Measurements from ENCODE around the gene EIF6.
"Not testable (repeated sequence)": the region's sequence is repeated elsewhere in the genome, so short reads cannot be mapped to it uniquely, and the experiment has no call there.

Gene EIF6

DNA sequence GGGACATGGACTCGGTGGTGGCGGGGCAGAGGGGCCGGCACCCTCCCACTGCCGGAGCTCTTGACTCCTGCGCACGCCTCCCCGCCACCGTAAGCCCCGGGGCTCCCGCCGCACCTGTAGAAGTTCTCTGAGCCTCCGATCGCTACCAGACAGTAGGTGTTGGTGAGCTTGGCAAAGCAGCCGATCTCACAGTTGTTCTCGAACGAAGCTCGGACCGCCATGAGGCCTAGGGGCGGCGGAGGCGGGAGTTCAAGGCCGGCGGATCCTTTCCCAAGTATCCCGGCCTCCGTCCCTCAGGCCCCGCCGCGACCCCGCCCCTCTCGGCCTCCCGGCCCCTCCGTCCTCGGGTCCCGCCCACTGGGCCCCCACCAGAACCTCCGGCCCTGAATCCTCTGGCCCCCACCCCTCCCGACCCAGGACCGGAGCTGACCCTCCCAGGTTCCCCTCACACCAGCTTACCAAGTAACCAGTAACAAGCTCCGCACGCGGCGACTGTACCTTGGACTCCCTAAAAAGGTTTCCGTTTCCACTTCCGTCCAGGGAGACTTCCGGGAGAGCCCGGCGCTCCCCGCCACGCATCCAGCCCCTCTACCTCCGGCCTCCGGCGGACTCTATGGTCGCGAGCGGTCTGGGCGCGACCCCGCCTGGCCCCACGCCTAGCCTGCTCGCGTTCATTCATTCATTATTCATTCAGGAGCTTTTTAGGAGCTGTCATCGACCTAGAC lies at the start of gene EIF6:
Gene EIF6 (minus strand): TSS at position 506 of the 725 bp plus-strand sequence. CDS start 285 bp downstream, at position 221.
- DNase-seq (ENCODE audit: low read depth in 2 of 2), result peak; percentile 45 to 57

DNA sequence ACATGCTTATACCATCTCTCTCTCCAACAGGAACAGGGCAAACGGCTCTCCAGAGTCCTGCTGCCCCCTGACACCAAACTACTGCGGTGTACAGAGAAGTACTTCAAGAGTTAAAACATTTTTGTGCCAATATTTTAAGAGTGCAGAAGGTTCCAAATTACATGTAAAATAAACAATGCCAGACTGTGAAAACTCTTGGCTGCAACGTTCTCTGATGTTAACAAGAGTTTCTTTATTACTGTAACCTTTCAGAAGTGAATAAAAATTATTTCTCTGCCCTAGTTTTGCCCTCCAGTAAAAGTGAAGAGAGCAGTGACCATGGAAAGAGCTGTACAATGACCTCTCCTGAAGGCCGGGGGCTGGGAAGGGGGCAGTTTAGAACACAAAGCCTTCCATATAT lies 49.0 kb upstream of the EIF6 start:
- no peak for DNase-seq (ENCODE audit: low read depth in 2 of 2)

DNA sequence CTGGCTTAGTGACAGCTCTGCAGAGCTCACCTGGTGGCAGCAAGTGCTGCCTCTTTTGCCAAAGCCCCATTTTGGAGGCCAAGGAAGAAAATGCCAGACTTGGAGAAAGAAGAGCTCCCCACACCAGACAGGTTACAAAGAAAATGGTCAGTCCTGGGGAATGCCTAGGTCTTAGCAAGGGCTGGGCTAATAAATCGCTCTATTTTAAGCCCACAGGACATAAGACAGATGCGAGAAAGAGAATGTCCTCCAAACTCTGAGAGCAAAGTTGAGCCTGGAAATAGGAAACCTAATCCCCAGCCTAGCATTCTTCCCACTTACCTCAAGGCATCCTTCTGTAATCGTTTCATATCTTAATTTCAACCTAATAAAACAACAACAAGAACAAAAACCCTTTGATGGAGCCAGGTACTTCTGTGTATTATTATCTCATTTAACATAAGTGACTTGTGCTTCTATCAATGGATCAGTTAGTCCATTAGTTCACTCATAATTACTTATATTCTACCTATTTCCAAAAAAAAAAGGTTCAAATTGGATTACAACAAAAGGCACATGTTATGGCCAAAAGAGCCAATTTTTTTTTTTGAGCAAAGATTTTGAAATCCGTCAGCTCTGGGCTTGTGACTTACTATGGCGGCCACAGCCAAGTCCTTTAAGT lies 48.1 kb upstream of the EIF6 start:
- DNase-seq (ENCODE audit: low read depth in 2 of 2), result no peak

- no peak for DNase-seq (ENCODE audit: low read depth in 2 of 2)
These were observed 45.0 kb upstream of the EIF6 start for GRCh38 chr20:35329435-35330139.

DNA sequence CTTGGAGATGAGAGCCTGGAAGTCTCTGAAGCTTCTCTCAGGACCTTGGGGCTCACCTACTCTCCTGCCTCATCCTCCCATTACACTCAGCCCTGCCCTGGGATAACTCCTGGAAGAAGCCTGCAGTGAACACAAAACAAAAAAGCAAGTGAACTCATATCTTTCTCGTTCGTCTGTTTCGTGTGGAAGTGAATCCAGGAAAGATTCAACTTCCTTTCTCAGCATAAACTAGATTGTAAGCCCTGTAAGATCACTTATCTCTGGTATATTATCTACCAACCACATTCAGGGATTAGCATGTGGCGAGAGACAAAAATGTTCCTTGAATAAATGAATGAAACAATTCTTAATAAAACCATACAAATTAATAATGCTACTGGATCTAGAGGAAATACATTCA lies 44.1 kb upstream of the EIF6 start:
- no peak for DNase-seq (ENCODE audit: low read depth in 2 of 2)

GRCh38 chr20:35328095-35328685 lies 43.6 kb upstream of the EIF6 start:
- no peak for DNase-seq (ENCODE audit: low read depth in 2 of 2)

DNA sequence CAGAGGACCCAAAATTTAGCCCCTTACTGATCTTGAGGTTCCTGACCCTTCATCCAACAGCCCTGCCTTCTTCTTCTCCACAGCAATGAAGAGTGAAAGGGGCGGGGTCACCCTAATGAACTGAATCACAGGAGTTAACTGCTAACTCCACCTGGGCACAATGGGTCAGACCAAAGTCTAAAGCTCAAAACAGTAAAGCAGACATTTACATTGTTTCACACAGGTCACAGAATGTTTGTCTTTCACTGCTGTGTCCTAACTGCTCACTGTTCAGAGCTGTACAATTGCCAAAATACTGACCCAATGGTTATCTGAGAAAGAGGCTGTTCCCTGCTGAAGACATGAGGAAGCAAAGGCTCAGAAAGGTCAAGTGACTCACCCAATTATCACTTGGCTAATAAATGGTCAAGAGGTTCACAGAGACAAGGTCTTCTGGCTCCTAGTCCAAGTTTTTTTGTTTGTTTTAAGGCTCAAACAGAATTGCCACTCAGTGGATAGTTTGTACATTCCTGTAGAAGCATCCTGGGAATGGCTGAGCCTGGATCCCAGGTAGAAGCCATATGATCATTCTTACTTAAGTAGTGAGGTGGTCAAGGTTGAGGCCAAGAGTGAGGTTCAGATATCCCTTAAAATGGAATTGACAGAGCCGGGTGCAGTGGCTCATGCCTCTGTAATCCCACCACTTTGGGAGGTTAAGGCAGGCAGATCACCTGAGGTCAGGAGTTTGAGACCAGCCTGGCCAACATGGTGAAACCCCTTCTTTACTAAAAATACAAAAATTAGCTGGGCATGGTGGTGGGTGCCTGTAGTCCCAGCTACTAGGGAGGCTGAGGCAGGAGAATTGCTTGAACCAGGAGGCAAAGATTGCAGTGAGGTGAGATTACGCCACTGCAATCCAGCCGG lies 42.8 kb upstream of the EIF6 start:
- DNase-seq (ENCODE audit: low read depth in 2 of 2), result no peak

DNA sequence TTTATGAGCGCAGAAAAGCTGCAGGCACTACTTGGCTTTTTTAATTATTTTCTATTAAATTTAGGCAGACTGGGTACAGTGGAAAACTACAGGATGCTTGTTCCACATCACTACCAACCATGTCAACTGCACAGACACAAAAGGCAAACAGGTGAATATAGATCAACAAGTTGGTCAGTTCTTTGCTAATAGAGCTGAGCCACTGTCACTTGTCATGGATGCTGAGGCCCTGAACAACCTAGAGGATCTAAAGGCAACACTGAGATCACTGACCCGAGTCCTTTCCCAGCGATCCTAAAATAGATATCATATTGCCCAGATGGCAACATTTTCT lies 42.1 kb upstream of the EIF6 start:
- DNase-seq (ENCODE audit: low read depth in 2 of 2), result no peak

GRCh38 chr20:35326021-35326739 lies 41.6 kb upstream of the EIF6 start:
- DNase-seq (ENCODE audit: low read depth in 2 of 2), result no peak

DNA sequence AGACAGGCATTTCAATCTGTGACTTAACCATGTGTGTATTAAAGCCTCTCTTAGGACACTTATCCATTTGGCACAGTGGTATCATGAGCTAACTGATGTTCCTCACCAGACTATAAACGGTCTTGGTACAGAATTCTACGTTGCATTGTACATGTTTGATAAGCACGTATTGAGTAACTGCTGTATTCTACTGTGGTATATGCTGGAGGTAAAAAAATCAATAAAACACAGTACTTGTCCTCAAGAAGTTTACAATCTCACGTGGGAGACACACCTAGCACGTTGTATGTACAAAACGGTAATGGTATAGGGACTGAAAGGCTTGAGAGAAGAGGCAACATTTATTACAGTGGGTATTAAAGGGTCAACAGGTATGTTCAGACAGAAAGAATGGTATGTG lies 40.8 kb upstream of the EIF6 start:
- DNase-seq (ENCODE audit: low read depth in 2 of 2), result no peak

GRCh38 chr20:35320396-35321126 lies 36.0 kb upstream of the EIF6 start:
- no peak for DNase-seq (ENCODE audit: low read depth in 2 of 2)

DNA sequence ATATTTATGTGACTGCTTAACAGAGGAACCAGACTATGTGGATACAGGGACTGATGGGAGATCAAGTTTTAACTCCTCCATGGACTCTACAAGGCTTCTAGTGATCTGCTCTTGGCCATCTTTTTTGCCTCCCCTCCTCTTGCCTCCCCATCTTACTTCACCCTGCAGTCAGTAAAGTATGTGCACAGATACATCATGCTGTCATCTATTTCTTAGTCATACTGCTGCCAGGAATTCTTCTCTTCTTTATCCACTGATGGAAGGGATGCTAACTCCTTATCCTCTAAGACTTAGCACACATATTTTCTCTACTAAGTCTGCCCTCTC lies 35.3 kb upstream of the EIF6 start:
- no peak for DNase-seq (ENCODE audit: low read depth in 2 of 2)

GRCh38 chr20:35319192-35319870 lies 34.8 kb upstream of the EIF6 start:
- DNase-seq (ENCODE audit: low read depth in 2 of 2), result no peak

DNA sequence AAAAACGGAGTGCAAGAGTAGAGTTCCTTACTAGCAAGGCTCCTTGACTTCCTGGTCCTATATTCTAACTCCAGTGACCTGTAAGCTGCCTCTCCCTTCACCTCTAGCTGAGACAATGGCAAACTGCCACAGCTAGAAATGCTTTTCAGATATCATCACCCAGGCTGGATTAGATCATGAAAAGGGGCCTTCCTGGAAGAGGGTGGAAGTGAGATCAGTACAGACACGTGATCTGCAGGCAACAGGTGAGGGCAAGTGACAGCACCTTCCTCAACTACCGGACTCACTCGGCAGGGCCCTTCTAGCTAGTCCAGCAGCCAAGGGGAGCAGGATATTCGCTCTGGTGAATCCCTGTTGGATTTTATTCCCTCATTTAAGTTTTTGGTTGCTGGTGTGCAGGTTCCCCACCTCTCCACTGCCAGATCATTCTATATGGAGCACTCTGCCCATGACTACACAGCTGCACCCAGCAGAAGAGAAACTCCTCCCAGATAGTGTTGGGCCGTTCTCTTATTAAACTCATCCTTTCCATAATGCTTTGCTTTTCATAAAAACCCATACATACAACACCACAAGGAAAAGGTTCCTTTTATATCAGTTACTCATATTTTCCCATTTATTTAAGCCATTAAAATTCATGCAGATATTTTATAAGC lies 34.1 kb upstream of the EIF6 start:
- DNase-seq (ENCODE audit: low read depth in 2 of 2), result no peak

DNA sequence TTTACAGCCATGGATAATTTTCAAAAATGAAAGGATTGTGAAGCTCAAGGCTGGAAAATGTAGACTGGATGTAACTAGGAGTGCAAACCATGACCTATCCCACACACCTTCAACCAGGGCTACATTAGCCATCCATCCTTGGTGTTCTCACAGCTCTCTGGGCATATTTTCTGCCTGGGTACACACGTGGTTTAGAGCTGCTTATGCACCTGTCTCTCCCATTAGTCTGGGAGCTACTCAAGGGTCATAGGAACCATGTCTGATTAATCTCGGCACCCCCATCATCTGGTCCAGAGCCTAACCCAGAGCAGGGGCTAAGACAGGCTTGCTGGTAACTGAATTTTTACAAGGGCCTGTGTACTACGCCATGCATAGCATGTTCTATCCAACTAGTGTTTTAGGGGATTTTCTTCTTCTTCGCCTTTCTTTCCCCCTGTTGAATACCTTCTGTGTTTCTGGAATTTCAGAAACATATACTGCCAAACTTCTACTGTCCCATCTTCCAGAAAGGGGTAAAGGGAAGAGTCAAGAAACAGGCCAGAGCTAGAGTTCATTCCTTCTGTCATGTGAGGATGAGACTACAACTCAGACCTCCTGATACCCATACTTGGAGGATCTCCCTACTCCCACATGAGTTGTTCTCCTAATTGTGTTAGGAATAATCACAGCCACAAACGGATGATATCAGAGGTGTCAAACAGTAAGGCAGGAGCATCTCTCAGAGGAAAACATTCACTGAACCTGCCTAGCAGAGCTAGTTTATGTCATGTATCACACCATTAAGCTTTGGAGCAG lies 33.0 kb upstream of the EIF6 start:
- no peak for DNase-seq (ENCODE audit: low read depth in 2 of 2)

DNA sequence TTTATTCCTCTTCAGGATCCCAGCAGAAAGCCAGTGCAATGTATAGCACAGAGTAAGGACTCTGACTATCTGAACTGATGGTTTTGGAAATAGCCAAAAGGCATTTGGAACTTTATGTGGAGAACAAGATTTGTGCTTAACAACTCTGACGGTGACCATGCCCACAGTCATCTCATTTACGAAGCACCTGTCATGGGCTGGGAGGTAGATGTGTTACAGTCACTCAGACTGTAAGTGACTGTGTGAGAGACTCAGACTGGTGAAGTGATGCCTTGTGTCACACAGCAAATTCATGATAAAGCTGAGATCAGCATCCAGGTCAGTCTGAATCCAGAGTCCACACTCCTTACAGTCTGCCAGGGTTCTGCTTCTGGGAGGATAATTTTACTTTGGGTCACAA lies 31.5 kb upstream of the EIF6 start:
- DNase-seq (ENCODE audit: low read depth in 2 of 2), result no peak

GRCh38 chr20:35315632-35316020 lies 31.1 kb upstream of the EIF6 start:
- DNase-seq (ENCODE audit: low read depth in 2 of 2), result not testable (repeated sequence)

- DNase-seq (ENCODE audit: low read depth in 2 of 2), result no peak
These were observed 30.5 kb upstream of the EIF6 start for GRCh38 chr20:35314816-35315631.
